RWPE1 (cell line): ENCODE measurements around the gene PCDH9.

ENCODE experiments used
- CTCF ChIA-PET: fragments of 350-600 bp; sonication (Branson Sonifier 250); formaldehyde crosslinking; extraction: SDS; loops from one replicate; lab custom pipeline; 2021; lab: Yijun Ruan, JAX
- POLR2A ChIA-PET: fragments of 400-600 bp; formaldehyde crosslinking; extraction: SDS; loops from one replicate; lab custom pipeline; 2020; ENCODE audit warnings: antibody characterized with exemption; ENCODE audit not compliant: low non-redundant PET; lab: Yijun Ruan, JAX
- DNase-seq: peaks from one replicate; pipeline ENCODE4 v3.0.0; 2012; ENCODE audit warnings: low spot score
- H3K27ac ChIP-seq: fragments of 450-650 bp; 2 replicates; pipeline ENCODE4 v1.5.1; 2017
- CTCF ChIP-seq: fragments of 450-650 bp; conservative IDR thresholded peaks from 2 replicates; pipeline ENCODE4 v1.5.1; 2017; ENCODE audit warnings: low read depth, mild to moderate bottlenecking

PCDH9 gene

DNA sequence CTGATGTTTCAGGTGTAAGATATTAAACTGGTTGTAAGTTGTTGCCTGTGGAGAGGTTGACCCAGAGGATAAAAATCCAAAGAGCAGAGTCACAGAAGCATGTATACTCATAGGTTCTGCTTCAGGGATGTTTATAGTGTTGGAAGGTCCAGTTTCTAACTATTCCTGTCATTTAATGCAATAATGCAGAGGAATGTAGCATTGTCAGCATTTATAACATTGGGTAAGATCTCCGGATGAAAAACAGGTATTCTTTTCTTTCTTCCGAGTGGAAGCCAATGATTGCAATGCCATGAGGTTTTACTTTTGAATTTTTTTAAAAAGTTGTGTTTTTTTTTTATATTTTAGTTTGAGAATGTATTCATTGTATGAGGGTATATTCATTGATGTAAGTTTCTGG lies 771.0 kb downstream of the PCDH9 start:
- H3K27ac ChIP-seq: no peak overlapping the region
- DNase-seq: no peak
- TF ChIP-seq CTCF: no peak
- POLR2A ChIA-PET: no interaction called here
- CTCF ChIA-PET: no interaction called here

DNA sequence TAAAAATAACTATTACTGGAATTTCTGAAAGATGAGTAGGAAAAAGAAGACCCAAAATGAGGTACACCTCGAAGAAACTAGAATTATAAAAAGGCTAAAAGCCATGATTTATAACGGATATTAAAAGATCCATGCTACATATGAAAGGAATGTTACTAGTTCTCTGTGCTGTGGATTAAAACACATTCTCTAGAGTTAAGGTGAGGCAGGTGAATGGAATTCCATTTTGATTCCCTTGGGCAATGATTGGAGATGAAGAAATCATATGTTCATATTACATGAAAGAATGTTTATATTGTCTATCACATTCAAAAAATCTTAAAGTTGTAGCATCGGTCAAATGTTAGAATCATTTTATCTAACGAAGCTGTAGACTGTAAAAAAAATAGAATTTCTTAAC lies 783.7 kb downstream of the PCDH9 start:
- CTCF ChIA-PET: no interaction called here
- H3K27ac ChIP-seq: no peak overlapping the region
- no peak for TF ChIP-seq CTCF
- POLR2A ChIA-PET: no interaction called here
- peak; percentile 3 for DNase-seq

DNA sequence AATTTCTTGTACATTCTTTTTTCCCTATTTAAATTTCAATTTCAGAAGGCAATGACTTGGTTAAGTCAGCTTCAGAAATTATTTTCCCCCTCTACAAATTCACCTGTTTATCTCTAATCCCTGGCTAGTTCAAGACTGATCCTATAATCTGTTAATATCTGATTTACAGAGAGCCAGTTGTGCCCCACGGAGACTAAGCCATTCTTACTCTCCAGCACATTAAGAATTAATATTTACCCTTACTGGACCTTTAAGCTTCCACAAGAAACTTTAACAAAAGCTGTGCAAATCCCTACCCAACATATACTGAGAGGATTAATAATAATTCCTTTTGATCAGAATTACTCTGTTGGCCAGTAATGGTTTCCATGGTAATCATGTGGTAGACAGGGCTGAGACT lies 786.2 kb downstream of the PCDH9 start:
- TF ChIP-seq CTCF: no peak
- ChIA-PET CTCF (no interaction called here), POLR2A (no interaction called here)
- DNase-seq: no peak
- H3K27ac ChIP-seq: no peak overlapping the region

DNA sequence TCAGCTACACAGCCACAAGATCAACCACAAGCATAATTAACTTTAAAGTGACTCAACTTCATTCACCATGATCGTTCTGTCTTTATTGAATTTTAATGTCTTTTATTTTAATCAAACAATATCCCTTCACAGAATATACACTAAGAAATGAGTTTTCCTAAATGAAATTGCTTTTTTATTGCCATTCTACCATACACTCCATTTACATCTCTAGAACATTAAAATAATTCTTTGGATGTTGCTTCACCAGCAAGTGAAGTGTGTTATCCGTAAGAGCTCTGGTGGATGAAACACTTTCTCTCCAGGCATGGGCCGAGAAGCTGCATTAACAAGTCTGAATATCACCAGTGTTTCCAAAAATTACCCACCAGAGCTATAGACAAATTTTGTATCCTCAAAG lies 789.2 kb downstream of the PCDH9 start:
- CTCF ChIA-PET: no interaction called here
- no peak for DNase-seq
- H3K27ac ChIP-seq: no peak overlapping the region
- POLR2A ChIA-PET: no interaction called here
- TF ChIP-seq CTCF: no peak

DNA sequence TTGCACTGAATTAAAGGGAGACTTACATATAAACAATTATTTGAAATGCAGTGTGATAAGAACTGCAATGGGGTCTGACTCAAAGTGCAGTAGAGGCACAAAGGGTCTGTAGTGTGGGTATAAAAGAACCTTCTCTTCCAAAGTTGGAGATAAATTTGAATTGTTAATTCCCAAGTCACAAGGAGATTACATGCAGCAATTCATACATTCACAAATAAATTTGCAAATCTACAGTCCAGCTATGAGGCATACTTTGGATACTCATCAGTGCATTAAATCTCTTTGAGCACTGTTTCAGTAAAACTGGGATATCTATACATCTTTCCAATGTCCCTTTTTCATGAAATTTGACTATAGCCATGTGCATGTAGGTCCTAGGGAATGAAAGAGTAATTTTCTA lies 799.4 kb downstream of the PCDH9 start:
- ChIA-PET CTCF (no interaction called here), POLR2A (no interaction called here)
- DNase-seq: no peak
- no peak for TF ChIP-seq CTCF
- H3K27ac ChIP-seq: no peak overlapping the region

DNA sequence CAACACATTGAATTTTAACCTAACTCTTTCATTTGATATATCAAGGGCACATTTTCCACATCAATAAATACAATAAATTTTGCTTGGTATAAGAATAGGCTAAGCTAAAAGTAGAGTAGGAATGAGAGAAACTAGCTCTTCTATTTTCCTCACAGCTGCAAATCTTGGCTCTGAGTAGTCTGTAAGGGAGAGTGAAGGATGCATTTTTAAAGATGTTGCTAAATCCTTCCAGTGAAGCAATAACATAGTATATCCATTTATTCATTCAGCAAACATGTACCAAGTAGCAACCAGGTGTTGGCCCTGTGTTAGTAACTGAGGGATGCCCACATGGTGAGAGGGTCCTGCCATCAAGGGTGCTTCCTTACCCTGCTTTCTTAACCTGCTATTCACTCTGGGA lies 799.9 kb downstream of the PCDH9 start:
- ChIA-PET POLR2A (no interaction called here), CTCF (no interaction called here)
- no peak for TF ChIP-seq CTCF
- DNase-seq: no peak
- no peak overlapping the region for H3K27ac ChIP-seq

DNA sequence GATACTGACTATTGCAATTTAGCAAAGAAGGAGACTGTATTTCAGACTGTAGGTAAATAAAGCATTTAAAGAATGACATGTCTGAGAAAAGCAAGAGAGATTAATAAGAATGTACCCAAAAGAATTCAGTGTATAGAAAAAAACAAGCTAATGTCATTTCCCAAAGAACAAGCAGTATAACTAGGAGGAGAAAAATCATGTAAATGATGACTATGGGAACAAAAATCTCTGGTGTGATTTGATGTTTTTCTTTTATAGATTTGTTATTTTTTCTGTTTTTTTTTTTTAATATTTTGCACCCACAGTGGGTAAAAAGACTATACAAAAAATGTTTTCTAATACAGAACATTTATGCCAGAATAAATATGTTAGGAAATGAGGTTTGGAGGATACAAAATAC lies 801.0 kb downstream of the PCDH9 start:
- DNase-seq: no peak
- TF ChIP-seq CTCF: no peak
- CTCF ChIA-PET: no interaction called here
- POLR2A ChIA-PET: no interaction called here
- H3K27ac ChIP-seq: no peak overlapping the region
